H9 (cell line): ENCODE measurements around the gene ANKRD65. TPM values are rescaled to one million over a fixed set of nuclear protein-coding genes. Genes with fewer than 3 reads are reported as not detected.

Source experiments
- DNase-seq: peaks from one replicate; pipeline ENCODE4 v3.0.0-alpha.2; 2017
- H2AFZ ChIP-seq: one replicate; pipeline ENCODE4 v1.6.1; 2013; ENCODE audit warnings: mild to moderate bottlenecking, low read length, control low read depth, moderate library complexity
- H2AK5ac ChIP-seq: 2 replicates; pipeline ENCODE4 v1.6.1; 2013; ENCODE audit warnings: low read length, control low read depth, mixed read lengths; ENCODE audit not compliant: insufficient read length
- H2BK120ac ChIP-seq: one replicate; pipeline ENCODE4 v1.6.1; 2013; ENCODE audit warnings: low read depth, mild to moderate bottlenecking, low read length, control low read depth, inconsistent platforms; ENCODE audit not compliant: poor library complexity, severe bottlenecking
- H2BK12ac ChIP-seq: 2 replicates; pipeline ENCODE4 v1.6.1; 2013; ENCODE audit warnings: low read length, control low read depth, mixed read lengths, low read depth; ENCODE audit not compliant: insufficient read length
- H2BK15ac ChIP-seq: 2 replicates; pipeline ENCODE4 v1.6.1; 2013; ENCODE audit warnings: low read depth, low read length, control low read depth
- H2BK20ac ChIP-seq: one replicate; pipeline ENCODE4 v1.6.1; 2013; ENCODE audit warnings: low read depth, mild to moderate bottlenecking, low read length, control low read depth, inconsistent platforms; ENCODE audit not compliant: poor library complexity, severe bottlenecking
- H2BK5ac ChIP-seq: 2 replicates; pipeline ENCODE4 v1.6.1; 2013; ENCODE audit warnings: low read length, control low read depth, mixed read lengths; ENCODE audit not compliant: insufficient read length
- H3K14ac ChIP-seq: 2 replicates; pipeline ENCODE4 v1.6.1; 2013; ENCODE audit warnings: low read length, control low read depth; ENCODE audit not compliant: insufficient read depth
- H3K18ac ChIP-seq: 2 replicates; pipeline ENCODE4 v1.6.1; 2013; ENCODE audit warnings: low read depth, mild to moderate bottlenecking, mixed read lengths, low read length, control low read depth; ENCODE audit not compliant: insufficient read length
- H3K23ac ChIP-seq: 2 replicates; pipeline ENCODE4 v1.6.1; 2013; ENCODE audit warnings: low read length, control low read depth, mixed read lengths, low read depth; ENCODE audit not compliant: insufficient read length
- H3K23me2 ChIP-seq: 2 replicates; pipeline ENCODE4 v1.6.1; 2013; ENCODE audit warnings: low read depth, mild to moderate bottlenecking, mixed read lengths, low read length, control low read depth; ENCODE audit not compliant: insufficient read length, poor library complexity, severe bottlenecking
- H3K27ac ChIP-seq: 2 replicates; pipeline ENCODE4 v1.5.1; 2013; ENCODE audit warnings: low read length, control low read depth, mixed read lengths, low read depth; ENCODE audit not compliant: insufficient read length
- H3K27me3 ChIP-seq: 2 replicates; pipeline ENCODE4 v1.6.1; 2013; ENCODE audit warnings: low read length, control low read depth, inconsistent platforms; ENCODE audit not compliant: insufficient read depth
- H3K4ac ChIP-seq: 2 replicates; pipeline ENCODE4 v1.6.1; 2013; ENCODE audit warnings: low read depth, mild to moderate bottlenecking, control low read depth, inconsistent platforms, low read length, moderate library complexity
- H3K4me1 ChIP-seq: 2 replicates; pipeline ENCODE4 v1.6.1; 2013; ENCODE audit warnings: low read length, control low read depth, inconsistent platforms; ENCODE audit not compliant: insufficient read depth
- H3K4me2 ChIP-seq: 2 replicates; pipeline ENCODE4 v1.6.1; 2013; ENCODE audit warnings: low read length, control low read depth, mixed read lengths; ENCODE audit not compliant: insufficient read length, insufficient read depth
- H3K56ac ChIP-seq: 2 replicates; pipeline ENCODE4 v1.6.1; 2013; ENCODE audit warnings: low read depth, mild to moderate bottlenecking, mixed read lengths, low read length, control low read depth; ENCODE audit not compliant: insufficient read length
- H3K79me1 ChIP-seq: 2 replicates; pipeline ENCODE4 v1.6.1; 2013; ENCODE audit warnings: low read depth, mild to moderate bottlenecking, moderate library complexity, low read length, control low read depth, inconsistent platforms; ENCODE audit not compliant: insufficient read depth, poor library complexity, severe bottlenecking
- H3K79me2 ChIP-seq: 2 replicates; pipeline ENCODE4 v1.6.1; 2013; ENCODE audit warnings: low read length, control low read depth, inconsistent platforms; ENCODE audit not compliant: insufficient read depth
- H3K9ac ChIP-seq: 2 replicates; pipeline ENCODE4 v1.6.1; 2013; ENCODE audit warnings: low read length, control low read depth, mixed read lengths; ENCODE audit not compliant: insufficient read length; ENCODE audit errors: extremely low read depth
- H3K9me3 ChIP-seq: one replicate; pipeline ENCODE4 v1.6.1; 2013; ENCODE audit warnings: low read depth, low read length, inconsistent platforms; ENCODE audit not compliant: control insufficient read depth
- H3T11ph ChIP-seq: one replicate; pipeline ENCODE4 v1.6.1; 2013; ENCODE audit warnings: mild to moderate bottlenecking, low read length, control low read depth, inconsistent platforms
- H4K20me1 ChIP-seq: one replicate; pipeline ENCODE4 v1.6.1; 2013; ENCODE audit not compliant: control insufficient read depth, insufficient read length, insufficient read depth
- H4K5ac ChIP-seq: 2 replicates; pipeline ENCODE4 v1.6.1; 2013; ENCODE audit warnings: low read depth, mild to moderate bottlenecking, mixed read lengths, low read length, control low read depth; ENCODE audit not compliant: insufficient read length
- H4K8ac ChIP-seq: replicated peaks from 2 replicates; pipeline ENCODE4 v1.6.1; 2013; ENCODE audit warnings: low read length, control low read depth, mixed read lengths, low read depth; ENCODE audit not compliant: insufficient read length
- H4K91ac ChIP-seq: 2 replicates; pipeline ENCODE4 v1.6.1; 2013; ENCODE audit warnings: low read depth, mild to moderate bottlenecking, moderate library complexity, mixed read lengths, low read length, control low read depth; ENCODE audit not compliant: insufficient read length
- H3K27ac Mint-ChIP-seq, 3 experiments: 2 replicates in 2 of 3; 3 replicates in 1 of 3; pipeline ENCODE4 v1.8.0; 2020 to 2021; ENCODE audit warnings: mixed read lengths in 3 of 3, mild to moderate bottlenecking in 1 of 3, moderate library complexity in 1 of 3
- H3K27me3 Mint-ChIP-seq: 2 replicates; pipeline ENCODE4 v1.8.0; 2021; ENCODE audit warnings: low read depth, mild to moderate bottlenecking, moderate library complexity, mixed read lengths
- H3K36me3 Mint-ChIP-seq, 3 experiments: 2 replicates in 2 of 3; 3 replicates in 1 of 3; pipeline ENCODE4 v1.8.0; 2020 to 2021; ENCODE audit warnings: low read depth in 3 of 3, mixed read lengths in 3 of 3; ENCODE audit not compliant: insufficient read depth in 1 of 3
- H3K4me1 Mint-ChIP-seq, 2 experiments: 2 replicates each; pipeline ENCODE4 v1.8.0; 2020; ENCODE audit warnings: mixed read lengths in 2 of 2
- H3K4me3 Mint-ChIP-seq, 2 experiments: 2 replicates in 1 of 2; 3 replicates in 1 of 2; pipeline ENCODE4 v1.8.0; 2020 to 2021; ENCODE audit warnings: mild to moderate bottlenecking in 2 of 2, mixed read lengths in 2 of 2, moderate library complexity in 1 of 2
- H3K9me3 Mint-ChIP-seq, 2 experiments: 2 replicates in 1 of 2; 3 replicates in 1 of 2; pipeline ENCODE4 v1.8.0; 2020; ENCODE audit warnings: mild to moderate bottlenecking in 2 of 2, mixed read lengths in 2 of 2, moderate library complexity in 1 of 2
- WGBS: extraction: QIAGEN DNeasy Blood & Tissue Kit; methylation state at CpG from one replicate; pipeline ENCODE4 v1.1.7; 2013; ENCODE audit warnings: missing lambda C conversion rate, low lambda C conversion rate, mixed read lengths; ENCODE audit not compliant: insufficient read length; ENCODE audit errors: extremely low coverage; 5-methylcytosine and 5-hydroxymethylcytosine counted together
- total RNA-seq: library from RNA; stranded (reverse); gene quantifications from 2 replicates; pipeline ENCODE4 v1.2.1, GENCODE V29; 2021
- TF ChIP-seq, protein P1 (sequence below): fragments of 200-600 bp; sonication (generic); conservative IDR thresholded peaks from 3 replicates; pipeline ENCODE4 v1.8.0; 2021; ENCODE audit warnings: antibody characterized with exemption, mild to moderate bottlenecking

Gene ANKRD65
- total RNA-seq, 1 experiment from 2014 or later: 3.1 TPM

DNA sequence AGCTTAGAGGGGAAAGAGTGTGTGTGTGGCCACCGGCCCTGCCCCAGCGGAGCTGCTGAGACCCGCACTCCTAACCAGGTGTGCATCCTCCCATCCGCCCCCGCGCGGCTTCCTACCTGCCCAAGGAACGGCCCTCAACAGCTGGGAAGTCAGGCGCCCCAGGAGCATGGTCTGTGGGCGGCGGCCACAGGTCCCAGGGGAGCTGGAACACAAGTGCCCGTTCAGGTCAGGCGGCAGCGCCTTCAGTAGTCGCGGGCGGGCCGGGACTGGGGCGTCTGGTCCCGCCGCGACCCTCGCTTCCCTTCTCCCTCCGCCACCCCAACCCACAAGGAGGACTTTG lies 46.5 kb downstream of the ANKRD65 start:
- Histone ChIP-seq H4K20me1 (no peaks in the 10 kb centered on the region), H4K5ac (no peak overlapping the region), H2AK5ac (no peak overlapping the region), H3K23me2 (peaks cover 10% of the 10 kb centered on the region), H3K4me1 (no peaks in the 10 kb centered on the region; the same call in 1 of the 2 replicates), H3K9me3 (no peaks in the 10 kb centered on the region), H3K4me2 (peak overlapping the region; percentile 94), H2BK120ac (no peak overlapping the region), H3K23ac (no peak overlapping the region), H2BK20ac (no peak overlapping the region), H2BK15ac (no peak overlapping the region), H3K79me2 (peaks cover 4% of the 10 kb centered on the region; the same call in 1 of the 2 replicates), H4K8ac (no peak overlapping the region), H2BK5ac (no peak overlapping the region), H2AFZ (no peak overlapping the region), H3K79me1 (peaks cover 13% of the 10 kb centered on the region), H3K27me3 (no peaks in the 10 kb centered on the region), H3K14ac (0 out of 2 replicates have a peak overlapping the region, but pooled peaks have one; percentile 43), H3K18ac (peak overlapping the region; percentile 21), H3T11ph (no peak overlapping the region), H3K4ac (no peak overlapping the region), H4K91ac (no peak overlapping the region), H3K9ac (peak overlapping the region; percentile 92), H3K56ac (no peak overlapping the region), H3K27ac (no peak overlapping the region), H2BK12ac (no peak overlapping the region)
- WGBS: no CpG with 5 or more reads among the region's 24 CpGs
- no peak for DNase-seq
- Mint-ChIP-seq H3K4me3 (peak overlapping the region; percentile 83 to 88), H3K4me1 (peaks cover 5 to 10% of the 10 kb centered on the region in 2 experiments), H3K36me3 (peaks cover 6 to 20% (median 12%) of the 10 kb centered on the region in 3 experiments), H3K9me3 (no peaks in the 10 kb centered on the region), H3K27me3 (no peaks in the 10 kb centered on the region), H3K27ac (peak overlapping the region; percentile 10 to 61 (median 27); a peak in 3 of 7 replicates)
- TF ChIP-seq, protein P1, sequence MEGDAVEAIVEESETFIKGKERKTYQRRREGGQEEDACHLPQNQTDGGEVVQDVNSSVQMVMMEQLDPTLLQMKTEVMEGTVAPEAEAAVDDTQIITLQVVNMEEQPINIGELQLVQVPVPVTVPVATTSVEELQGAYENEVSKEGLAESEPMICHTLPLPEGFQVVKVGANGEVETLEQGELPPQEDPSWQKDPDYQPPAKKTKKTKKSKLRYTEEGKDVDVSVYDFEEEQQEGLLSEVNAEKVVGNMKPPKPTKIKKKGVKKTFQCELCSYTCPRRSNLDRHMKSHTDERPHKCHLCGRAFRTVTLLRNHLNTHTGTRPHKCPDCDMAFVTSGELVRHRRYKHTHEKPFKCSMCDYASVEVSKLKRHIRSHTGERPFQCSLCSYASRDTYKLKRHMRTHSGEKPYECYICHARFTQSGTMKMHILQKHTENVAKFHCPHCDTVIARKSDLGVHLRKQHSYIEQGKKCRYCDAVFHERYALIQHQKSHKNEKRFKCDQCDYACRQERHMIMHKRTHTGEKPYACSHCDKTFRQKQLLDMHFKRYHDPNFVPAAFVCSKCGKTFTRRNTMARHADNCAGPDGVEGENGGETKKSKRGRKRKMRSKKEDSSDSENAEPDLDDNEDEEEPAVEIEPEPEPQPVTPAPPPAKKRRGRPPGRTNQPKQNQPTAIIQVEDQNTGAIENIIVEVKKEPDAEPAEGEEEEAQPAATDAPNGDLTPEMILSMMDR: no peak
